RPMI7951 (cell line): ENCODE results near the gene ZNF385B. TPM values are rescaled to one million over a fixed set of nuclear protein-coding genes. Genes with fewer than 3 reads are reported as not detected.

Source experiments
- DNase-seq: peaks from one replicate; pipeline ENCODE4 v3.0.0-alpha.2; 2012; ENCODE audit warnings: low read depth
- total RNA-seq: library from RNA; depleted of rRNA; stranded (reverse); fragments of >200 nt; shearing (Covaris generic); gene quantifications from 2 replicates; pipeline ENCODE4 v1.2.3, GENCODE V29; 2014

Gene ZNF385B
- total RNA-seq, 1 experiment from 2014 or later: 0.48 TPM

GRCh38 chr2:179592167-179592936 lies 269.1 kb downstream of the ZNF385B start:
- DNase-seq: peak; percentile 15

- DNase-seq: no peak
Measured at GRCh38 chr2:179591690-179592089, 269.7 kb downstream of the ZNF385B start.

GRCh38 chr2:179588486-179589145 lies 272.8 kb downstream of the ZNF385B start:
- DNase-seq: peak; percentile 50

DNA sequence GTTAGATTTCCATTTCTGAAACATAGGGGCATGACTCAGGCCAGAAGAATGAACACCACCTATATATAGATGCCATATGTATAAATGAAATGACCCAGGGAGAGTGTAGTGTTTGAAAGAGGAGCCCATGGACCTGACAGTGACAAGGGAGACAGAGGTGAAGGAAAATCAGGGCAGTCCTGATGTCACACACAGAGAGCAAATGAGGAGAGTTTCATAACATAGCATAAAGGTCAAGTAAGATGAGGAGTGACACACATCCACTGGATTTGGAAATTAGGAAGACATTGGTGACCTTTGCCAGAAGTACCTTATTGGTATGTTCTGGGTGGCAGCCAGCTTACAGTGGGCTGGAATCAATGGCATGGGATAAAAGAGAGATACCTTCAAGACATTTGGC lies 276.7 kb downstream of the ZNF385B start:
- DNase-seq: no peak

DNA sequence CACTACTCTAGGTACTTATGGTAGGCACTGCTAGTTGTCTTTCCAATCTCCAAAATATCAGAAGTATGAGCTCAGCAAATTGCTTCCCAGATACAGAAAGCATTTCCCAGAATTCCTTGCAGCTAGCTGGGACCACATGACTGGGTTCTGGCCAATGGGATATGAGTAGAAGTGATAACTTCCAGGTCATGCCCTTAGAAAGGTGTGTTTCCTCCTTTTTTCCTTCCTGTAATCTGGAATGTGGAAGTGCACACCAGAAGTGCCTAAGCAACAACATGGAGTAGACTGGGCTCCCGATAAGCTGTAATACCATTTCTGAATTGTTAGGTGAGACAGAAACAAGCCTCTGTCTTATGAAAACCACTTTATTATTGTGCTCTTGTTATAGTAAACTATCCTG lies 279.8 kb downstream of the ZNF385B start:
- DNase-seq: no peak

DNA sequence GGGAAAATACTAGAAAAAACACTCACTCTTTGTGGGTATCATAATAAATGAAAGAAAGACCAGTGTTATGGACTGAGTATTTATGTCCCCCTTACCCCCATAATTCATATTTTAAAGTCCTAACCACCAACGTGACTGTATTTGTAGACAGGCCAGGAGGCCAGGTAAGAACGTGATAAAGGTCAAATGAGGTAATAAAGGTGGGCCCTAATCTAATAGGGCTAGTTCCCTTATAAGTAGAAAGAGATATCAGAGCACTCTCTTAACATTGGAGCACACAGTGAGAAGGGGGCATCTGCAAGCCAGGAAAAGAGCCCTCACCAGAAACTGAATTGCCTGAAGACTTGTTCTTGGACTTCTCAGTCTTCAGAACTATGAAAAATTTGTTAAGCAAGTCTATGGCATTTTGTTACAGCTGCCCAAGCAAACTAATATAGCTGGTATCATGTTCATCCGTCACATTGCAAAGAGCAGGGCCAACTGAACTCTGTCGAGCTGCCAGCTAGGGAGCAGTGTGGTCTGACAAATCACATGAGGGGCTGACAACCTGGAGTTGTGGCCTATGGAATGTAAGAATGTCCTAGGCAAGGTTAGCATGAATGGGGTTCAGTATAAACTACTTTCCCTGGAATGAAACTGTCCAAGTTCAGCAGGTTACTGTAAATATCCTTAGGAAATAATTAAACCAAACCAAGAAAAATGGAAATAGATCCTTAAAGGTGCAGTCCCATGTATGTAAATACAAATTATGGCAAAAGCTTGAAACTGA lies 280.9 kb downstream of the ZNF385B start:
- no peak for DNase-seq

DNA sequence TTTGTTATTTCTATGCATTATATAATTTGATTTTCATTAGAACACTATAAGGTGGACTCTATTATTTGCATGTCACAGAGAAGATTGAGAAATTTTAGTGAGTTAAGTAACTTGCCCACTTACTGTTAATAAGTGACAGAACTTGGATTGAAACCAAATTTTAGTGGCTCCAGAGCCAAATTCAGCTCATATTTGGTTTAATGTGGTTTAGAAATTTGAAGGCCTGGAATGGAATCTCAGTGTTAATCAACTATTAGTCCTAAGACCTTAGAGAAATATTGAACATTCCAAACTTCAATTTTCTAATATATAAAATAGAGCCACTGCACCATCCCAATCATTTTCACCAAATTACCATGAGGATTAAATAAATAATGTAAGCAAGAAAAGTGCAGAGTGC lies 281.6 kb downstream of the ZNF385B start:
- DNase-seq: no peak

GRCh38 chr2:179578171-179578916 lies 283.1 kb downstream of the ZNF385B start:
- no peak for DNase-seq

GRCh38 chr2:179574061-179574519 lies 287.3 kb downstream of the ZNF385B start:
- no peak for DNase-seq

GRCh38 chr2:179572544-179572943 lies 288.9 kb downstream of the ZNF385B start:
- no peak for DNase-seq

- no peak for DNase-seq
Measured at GRCh38 chr2:179571721-179572120, 289.7 kb downstream of the ZNF385B start.

DNA sequence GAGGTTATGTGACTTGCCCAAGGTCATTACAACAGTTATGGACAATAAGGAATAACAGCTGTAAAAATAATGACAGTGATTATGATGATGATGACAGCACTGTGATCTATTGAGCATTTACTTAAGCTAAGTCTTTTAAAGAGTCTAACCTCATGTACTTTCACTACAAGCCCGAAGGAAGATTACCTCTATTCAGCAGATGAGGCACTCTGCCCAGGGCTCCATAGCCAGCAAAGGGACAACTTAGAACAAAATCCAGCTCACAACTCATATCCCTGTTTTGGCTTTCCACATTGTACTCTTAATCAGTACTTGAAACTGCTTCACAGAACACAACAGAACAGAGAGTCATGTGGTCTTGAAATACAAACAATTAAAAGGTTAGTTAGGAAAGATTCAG lies 290.2 kb downstream of the ZNF385B start:
- no peak for DNase-seq

DNA sequence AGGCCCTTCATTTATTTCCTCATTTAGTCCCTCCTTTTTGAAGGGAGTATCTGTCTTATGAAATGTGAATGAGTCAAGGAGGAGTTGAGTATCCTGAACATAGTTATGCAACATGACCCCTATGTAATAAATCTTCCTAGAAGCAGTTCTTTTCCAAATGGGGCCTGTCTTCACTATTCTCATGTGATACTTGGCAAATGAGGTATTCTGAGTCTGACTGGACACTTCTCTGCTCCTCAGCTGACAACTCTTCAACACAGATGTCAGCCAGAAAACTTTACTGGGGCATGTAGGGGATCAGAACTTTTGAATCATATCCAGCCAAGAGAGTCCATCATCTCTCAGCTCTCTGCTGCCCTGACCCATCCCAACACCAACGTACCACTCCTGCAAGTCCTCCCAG lies 291.6 kb downstream of the ZNF385B start:
- peak; percentile 18 for DNase-seq

DNA sequence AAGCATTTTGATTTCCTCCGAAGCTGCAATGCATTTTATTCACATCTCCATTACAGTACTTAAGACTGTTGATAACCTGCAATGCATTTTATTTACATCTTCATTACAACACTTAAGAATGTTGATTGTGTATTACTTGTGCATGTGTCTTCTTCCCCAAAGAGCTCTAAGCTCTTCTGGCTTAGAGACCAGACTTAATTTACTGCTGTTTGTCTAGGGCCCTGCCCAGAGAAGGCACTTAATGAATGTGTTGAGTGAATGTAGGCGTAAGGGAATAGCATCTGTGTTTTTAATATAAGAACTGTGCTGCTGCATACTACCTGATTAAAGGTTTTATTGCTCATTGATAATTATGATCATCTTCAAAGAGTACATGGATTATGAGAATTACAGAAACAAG lies 295.6 kb downstream of the ZNF385B start:
- no peak for DNase-seq

- no peak for DNase-seq
Measured at GRCh38 chr2:179562330-179562885, 299.0 kb downstream of the ZNF385B start.

DNA sequence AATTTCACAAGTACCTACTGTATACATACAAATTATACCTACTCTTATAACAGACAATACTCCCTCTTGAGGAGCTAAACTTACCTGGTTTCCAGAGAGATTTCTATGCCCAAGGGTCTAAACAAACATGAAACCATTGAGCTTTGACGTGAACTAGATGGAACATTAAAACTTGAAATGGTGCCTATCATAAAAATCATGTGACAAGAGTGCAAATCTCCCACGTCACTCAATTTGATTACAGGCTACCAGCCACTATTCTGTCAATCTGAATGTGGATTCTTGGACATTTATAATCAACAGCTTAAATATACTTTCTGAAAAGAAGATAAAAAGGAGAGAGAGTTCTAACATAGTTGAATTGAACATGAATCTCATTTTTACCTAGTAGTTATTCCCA lies 299.7 kb downstream of the ZNF385B start:
- no peak for DNase-seq

- DNase-seq: no peak
Measured at GRCh38 chr2:179560257-179560735, 301.1 kb downstream of the ZNF385B start.

DNA sequence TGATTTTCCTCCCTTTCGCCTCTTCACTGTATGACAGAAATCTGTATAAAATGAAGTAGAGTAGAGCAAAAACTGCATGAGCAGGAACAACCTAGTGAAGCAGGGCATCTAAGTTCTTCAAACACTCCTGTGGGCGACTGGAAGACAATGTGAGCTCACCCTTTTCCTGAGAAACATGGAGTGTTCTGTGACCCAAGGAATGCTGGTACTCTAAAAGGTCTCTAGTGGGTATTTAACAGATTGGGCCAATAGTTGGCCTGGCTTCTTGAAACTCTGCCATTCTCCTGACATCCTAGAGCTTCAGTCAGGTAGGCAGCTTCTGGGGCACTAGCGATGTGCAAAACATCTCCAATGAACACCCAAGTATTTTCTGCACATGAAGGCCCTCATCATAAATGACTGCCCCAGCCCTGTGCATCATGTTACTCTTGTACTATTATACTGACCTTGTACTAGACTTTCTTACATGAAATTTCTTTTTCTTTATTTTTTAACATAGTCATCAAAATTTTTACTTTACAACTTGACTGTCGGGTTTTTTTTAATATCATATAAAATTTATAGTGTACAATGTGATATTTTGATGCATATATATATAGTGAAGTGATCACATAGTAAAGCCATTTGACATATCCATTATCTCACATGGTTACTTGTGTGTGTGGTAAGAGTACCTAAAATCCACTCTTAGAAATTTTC lies 302.2 kb downstream of the ZNF385B start:
- no peak for DNase-seq

DNA sequence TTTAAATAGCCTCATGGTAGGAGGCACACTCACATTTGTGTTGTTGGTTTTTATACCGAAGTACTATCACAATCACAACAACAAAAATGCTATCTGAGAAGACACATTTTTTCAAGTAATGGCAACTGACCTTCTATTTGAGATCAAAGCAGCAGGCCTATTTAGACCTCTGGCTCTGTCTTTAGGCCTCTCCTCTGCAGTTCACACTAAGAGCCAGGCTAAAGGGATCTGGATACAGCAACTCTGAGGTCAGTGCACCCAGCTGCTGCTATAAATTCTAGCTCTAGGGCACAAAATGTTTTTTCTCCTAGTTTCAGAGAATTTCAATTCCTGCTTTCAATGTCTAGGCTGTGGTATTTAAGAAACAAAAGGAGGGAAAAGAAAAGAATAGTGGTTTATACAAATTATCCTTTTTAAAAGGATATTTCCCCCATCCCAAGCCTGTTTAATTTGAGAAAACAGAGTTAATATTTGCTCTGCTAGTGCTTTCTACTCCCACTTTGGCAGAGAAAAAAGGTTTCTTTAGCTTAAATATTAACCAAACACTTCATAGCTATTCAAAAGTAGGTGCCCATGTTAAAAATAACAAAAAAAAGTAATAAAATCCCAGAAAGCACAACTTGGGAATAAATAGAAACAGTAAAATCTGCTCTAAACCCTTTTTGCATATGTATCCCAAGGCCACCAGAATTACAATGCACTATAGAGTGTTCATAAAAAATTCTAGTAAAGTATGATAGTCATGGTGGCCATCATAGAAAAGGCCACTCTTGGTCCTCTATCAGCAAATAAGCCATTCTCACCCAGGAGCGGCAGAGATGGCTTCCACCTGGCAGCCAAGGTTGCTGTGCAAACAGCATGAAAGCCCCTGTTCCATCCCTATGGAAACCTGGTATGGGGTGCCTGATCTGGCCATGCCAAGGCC lies 303.1 kb downstream of the ZNF385B start:
- no peak for DNase-seq

DNA sequence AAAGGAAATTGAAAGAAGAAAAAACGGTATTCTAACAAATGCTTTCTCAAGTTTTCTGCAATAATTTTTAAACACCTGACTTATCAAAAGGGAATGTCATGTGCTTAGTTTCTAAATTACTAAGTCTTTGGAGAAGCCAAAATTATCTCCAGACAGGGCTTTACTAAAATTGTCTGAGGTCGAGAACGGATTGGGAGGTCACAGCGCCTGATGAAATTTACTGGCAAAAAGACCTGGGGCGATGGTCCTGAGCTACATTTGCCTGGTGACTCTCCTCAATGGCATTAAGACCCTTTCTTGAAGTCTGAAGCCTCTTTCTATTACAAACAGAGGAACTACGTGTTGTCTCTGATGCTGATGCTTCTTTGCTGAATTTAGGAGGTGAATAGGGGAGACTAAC lies 305.0 kb downstream of the ZNF385B start:
- DNase-seq: no peak
